ENCODE measurements around the gene LRRK2. TPM values are rescaled to one million over a fixed set of nuclear protein-coding genes. Genes with fewer than 3 reads are reported as not detected.

The LRRK2 gene
- total RNA-seq, 1 experiment from 2014 or later: 0.26 TPM

DNA sequence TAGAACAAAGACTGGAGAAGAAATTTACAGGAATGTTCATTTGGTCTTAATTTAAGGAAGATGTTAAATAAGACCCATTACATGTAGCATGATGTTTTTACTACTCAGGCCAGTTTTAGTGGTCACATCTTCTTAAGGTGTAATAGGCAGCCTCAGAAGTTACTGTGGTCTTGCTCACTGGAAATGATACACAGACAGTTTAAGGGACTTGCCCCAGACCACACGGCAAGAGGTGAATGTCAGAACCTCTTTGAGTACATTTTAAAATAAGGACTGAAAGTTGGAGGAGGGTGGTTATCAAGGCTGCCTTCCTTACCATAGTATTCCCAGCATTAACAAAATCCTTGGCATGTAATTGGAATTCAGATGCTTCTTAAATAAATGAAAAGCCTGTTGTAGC, 37.9 kb downstream of the LRRK2 start:
- Histone ChIP-seq H3F3A (ENCODE audit: insufficient read depth, low read depth) (no peaks in the 10 kb centered on the region), H3K4me1 (replicated peaks; ENCODE audit: insufficient read depth) (no peaks in the 10 kb centered on the region), H3K79me2 (ENCODE audit: low read depth) (no peaks in the 10 kb centered on the region), H3K4me3 (no peak overlapping the region), H3K27ac (no peak overlapping the region), H3K9me3 (ENCODE audit: insufficient read depth, low read depth) (no peaks in the 10 kb centered on the region), H4K20me1 (ENCODE audit: insufficient read depth) (no peaks in the 10 kb centered on the region), H2AFZ (no peak overlapping the region), H3K36me3 (ENCODE audit: low read depth) (no peaks in the 10 kb centered on the region), H3K9me2 (ENCODE audit: insufficient read depth) (no peaks in the 10 kb centered on the region), H3K4me2 (no peak overlapping the region), H3K27me3 (ENCODE audit: insufficient read depth, low read depth) (no peaks in the 10 kb centered on the region)
- ChIA-PET POLR2A (ENCODE audit: unreplicated experiment) (no interaction called here), CTCF (no interaction called here)
- BruUV-seq (replicated peaks): no TSS peak
- no peak for TF ChIP-seq EZH2 (IDR thresholded peaks at IDR 0.05; ENCODE audit: low read depth)
- TF ChIP-seq, protein P1, sequence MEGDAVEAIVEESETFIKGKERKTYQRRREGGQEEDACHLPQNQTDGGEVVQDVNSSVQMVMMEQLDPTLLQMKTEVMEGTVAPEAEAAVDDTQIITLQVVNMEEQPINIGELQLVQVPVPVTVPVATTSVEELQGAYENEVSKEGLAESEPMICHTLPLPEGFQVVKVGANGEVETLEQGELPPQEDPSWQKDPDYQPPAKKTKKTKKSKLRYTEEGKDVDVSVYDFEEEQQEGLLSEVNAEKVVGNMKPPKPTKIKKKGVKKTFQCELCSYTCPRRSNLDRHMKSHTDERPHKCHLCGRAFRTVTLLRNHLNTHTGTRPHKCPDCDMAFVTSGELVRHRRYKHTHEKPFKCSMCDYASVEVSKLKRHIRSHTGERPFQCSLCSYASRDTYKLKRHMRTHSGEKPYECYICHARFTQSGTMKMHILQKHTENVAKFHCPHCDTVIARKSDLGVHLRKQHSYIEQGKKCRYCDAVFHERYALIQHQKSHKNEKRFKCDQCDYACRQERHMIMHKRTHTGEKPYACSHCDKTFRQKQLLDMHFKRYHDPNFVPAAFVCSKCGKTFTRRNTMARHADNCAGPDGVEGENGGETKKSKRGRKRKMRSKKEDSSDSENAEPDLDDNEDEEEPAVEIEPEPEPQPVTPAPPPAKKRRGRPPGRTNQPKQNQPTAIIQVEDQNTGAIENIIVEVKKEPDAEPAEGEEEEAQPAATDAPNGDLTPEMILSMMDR (conservative IDR thresholded peaks at IDR 0.05): no peak
- DNase-seq: no peak
- intact Hi-C loops (cut with micrococcal nuclease; ENCODE audit: unreplicated experiment): no loop called here

DNA sequence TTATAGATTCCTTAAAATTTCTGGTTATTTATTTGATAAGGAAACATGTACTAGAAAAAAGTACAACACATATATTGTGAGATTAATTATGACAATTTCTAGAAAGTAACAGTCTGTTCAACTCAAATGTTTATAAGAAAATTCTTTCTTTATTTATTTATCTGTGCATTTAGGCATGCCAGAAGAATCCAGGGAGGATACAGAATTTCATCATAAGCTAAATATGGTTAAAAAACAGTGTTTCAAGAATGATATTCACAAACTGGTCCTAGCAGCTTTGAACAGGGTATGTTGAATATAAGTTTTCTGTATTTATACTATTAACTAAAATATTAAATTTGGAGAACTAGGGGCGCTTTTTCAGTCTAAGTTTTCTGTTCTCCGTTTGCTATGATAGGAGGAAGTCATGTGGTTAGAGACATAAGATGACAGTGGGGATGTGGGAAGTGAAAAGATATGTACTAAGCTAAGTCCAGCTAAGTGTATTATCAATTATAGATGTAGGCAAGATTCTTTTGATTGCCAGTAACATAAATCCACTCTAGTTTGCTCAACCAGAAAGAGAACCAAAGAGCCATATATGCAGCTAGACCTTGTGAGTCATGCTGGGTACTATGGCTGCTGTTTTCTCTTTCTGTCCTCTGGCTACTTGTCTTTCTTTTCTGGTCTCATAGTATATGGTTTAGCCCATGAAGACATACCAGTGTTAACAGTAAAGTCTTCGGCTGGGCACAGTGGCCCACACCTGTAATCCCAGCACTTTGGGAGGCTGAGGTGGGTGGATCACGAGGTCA, 39.0 kb downstream of the LRRK2 start:
- Histone ChIP-seq H3K79me2 (ENCODE audit: low read depth) (no peaks in the 10 kb centered on the region), H3K9me2 (ENCODE audit: insufficient read depth) (no peaks in the 10 kb centered on the region), H3K4me2 (no peak overlapping the region), H3K36me3 (ENCODE audit: low read depth) (no peaks in the 10 kb centered on the region), H2AFZ (peak overlapping the region; percentile 22; the same call in 1 of the 2 replicates), H3K4me1 (replicated peaks; ENCODE audit: insufficient read depth) (no peaks in the 10 kb centered on the region), H3K27me3 (ENCODE audit: insufficient read depth, low read depth) (no peaks in the 10 kb centered on the region), H3F3A (ENCODE audit: insufficient read depth, low read depth) (no peaks in the 10 kb centered on the region), H4K20me1 (ENCODE audit: insufficient read depth) (no peaks in the 10 kb centered on the region), H3K27ac (no peak overlapping the region), H3K4me3 (no peak overlapping the region), H3K9me3 (ENCODE audit: insufficient read depth, low read depth) (no peaks in the 10 kb centered on the region)
- TF ChIP-seq, protein P1 (conservative IDR thresholded peaks at IDR 0.05): no peak
- no peak for TF ChIP-seq EZH2 (IDR thresholded peaks at IDR 0.05; ENCODE audit: low read depth)
- no TSS peak for BruUV-seq (replicated peaks)
- DNase-seq: no peak
- CTCF ChIA-PET: no interaction called here
- POLR2A ChIA-PET (ENCODE audit: unreplicated experiment): no interaction called here
- intact Hi-C loops (cut with micrococcal nuclease; ENCODE audit: unreplicated experiment): no loop called here

DNA sequence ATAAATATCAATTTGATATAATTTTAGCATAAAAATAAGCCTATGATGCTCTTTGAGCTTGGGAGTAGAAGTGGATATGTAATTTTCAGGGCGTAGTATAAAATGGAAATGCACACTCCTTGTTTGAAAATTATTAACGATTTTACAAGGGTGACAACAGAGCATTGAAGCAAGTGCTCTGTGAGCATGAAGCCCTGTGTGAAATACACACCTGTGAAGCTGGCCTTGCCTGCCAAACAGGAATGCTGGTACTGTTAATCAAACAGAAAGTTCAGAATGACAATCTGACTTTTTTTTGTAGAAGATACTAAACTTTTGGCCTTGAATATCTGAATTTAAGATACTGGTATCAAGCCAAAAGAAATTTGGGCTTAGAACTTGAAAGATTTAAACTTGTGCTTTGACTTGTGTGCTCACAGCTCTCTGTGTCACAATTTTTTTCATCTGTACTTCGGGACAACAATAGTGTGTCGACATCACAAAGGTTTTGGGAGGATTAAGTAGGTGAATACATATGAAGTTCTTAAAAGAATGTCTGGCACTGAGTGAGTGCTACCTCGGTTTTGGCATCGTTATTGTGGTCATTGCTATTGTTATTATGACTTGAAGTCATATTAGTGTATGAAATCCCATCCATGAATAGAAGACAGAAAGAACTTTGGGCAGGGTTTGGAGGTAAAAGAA, 47.3 kb downstream of the LRRK2 start:
- Histone ChIP-seq H2AFZ (no peak overlapping the region), H3K4me1 (replicated peaks; ENCODE audit: insufficient read depth) (no peaks in the 10 kb centered on the region), H3K36me3 (ENCODE audit: low read depth) (no peaks in the 10 kb centered on the region), H4K20me1 (ENCODE audit: insufficient read depth) (no peaks in the 10 kb centered on the region), H3K27me3 (ENCODE audit: insufficient read depth, low read depth) (no peaks in the 10 kb centered on the region), H3K27ac (no peak overlapping the region), H3K79me2 (ENCODE audit: low read depth) (no peaks in the 10 kb centered on the region), H3K9me2 (ENCODE audit: insufficient read depth) (no peaks in the 10 kb centered on the region), H3F3A (ENCODE audit: insufficient read depth, low read depth) (no peaks in the 10 kb centered on the region), H3K9me3 (ENCODE audit: insufficient read depth, low read depth) (no peaks in the 10 kb centered on the region), H3K4me2 (no peak overlapping the region), H3K4me3 (no peak overlapping the region)
- TF ChIP-seq, protein P1 (conservative IDR thresholded peaks at IDR 0.05): no peak
- TF ChIP-seq EZH2 (IDR thresholded peaks at IDR 0.05; ENCODE audit: low read depth): no peak
- no peak for DNase-seq
- POLR2A ChIA-PET (ENCODE audit: unreplicated experiment): no interaction called here
- no TSS peak for BruUV-seq (replicated peaks)
- intact Hi-C loops (cut with micrococcal nuclease; ENCODE audit: unreplicated experiment): no loop called here
- CTCF ChIA-PET: no interaction called here
